HG03342 (cell line): Measurements from ENCODE around the gene CLIP1.

Source experiments
- ATAC-seq: cut with Tn5 transposase; IDR thresholded peaks from one replicate; pipeline ENCODE4 v1.9.1; 2021; ENCODE audit warnings: mild to moderate bottlenecking, moderate library complexity; ENCODE audit not compliant: unreplicated experiment

CLIP1 gene

DNA sequence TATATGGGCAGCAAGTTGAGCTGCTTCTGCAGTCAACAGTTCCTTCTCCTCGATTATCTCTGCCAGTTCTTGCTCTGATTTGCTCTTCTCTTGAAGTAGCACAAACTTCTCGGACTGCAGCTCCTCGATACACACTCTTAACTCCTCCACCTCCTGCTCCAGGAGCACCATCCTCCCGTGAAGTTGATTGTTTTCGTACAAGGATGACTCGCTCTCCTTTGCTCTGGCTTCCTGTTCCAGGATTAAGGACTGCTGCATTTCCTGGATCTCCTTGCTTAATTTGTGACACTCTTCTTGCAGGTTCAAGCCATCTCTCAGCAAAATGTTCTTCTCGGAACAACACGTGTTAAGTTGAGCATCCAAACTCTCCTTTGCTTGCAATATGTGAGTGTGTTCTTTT, 100.0 kb downstream of the CLIP1 start:
- no peak for ATAC-seq

DNA sequence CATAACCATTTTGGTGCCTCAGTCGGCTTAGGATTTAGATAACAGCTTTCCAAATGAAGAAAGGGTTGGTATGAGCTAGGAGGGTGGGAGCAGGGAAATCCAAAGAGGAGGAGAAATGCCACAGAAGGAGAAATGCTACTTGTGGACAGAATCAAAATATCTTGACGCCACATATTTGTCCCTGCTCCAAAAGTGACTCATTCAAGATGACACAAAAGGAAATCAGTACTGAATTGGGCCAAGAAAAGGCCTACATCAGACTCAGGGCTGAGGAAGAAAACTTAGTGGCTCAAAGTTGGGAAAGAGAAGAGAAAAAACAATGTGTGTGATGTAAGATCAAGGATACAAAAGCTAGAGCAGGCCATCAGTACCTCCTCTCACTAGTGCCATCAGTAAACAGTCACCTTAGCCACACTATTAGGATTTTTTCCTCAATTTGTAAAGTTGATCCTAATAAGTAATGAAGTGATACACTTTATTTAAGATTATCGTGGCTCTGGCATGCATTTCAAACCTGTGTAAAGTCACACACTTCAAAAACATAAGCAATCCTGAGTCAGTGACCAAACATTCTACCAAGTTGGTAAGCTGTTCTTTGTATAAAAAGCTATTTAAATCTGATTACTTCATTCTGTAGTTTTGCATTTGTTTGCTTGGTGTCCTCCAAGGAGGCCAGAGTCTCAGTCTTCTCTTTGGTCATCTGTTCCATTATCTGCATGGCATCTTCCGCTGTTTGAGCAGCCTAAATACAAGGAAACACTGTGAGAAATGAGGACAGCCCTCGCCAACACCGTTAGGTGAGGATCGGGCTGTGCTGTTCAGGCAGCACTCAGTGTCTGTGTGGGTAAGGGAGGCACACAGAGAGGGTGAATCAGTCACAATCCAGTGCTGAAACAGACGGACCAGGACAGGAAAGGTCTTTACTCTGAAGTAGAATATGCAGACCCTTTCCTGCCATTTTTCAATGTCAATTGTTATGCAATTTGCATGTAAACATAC, 103.6 kb downstream of the CLIP1 start:
- ATAC-seq: no peak

DNA sequence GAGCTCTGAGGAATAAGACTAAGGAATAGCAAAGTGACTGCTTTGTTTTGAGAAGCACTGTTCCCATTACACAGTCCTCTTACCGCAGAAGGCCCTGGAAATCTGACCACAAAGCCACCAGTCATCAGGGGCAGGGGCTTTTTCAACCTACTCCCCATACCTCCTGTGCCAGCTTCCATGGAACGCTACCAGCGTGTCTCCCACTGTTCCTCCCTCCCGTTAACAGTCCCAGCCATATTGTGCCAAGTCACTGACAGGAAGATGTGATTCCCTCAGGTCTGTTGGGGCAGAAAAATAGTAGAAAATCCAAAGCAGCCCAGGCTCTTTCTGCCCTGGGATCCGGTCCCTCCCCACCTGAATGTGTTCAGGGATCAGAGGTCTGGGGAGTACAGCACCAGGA, 109.5 kb downstream of the CLIP1 start:
- no peak for ATAC-seq

DNA sequence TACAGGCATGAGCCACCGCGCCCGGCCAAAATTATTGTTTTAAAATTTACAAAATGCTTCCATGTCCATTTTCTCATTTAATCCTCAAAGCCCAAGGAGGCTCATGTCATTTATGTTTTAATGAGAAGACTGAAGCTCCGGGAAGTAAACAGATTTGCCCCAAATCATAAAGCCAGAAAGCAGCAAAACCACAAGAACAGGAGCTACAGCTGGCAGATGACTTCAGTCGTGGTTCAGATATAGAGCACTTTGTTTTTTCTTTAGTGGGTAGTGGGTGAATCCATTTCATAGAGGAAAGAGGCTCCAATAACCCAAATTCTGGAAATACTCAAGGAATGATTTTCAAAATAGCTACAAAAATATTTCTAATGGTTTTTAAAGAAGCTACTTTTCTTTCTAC, 110.8 kb downstream of the CLIP1 start:
- ATAC-seq: no peak

DNA sequence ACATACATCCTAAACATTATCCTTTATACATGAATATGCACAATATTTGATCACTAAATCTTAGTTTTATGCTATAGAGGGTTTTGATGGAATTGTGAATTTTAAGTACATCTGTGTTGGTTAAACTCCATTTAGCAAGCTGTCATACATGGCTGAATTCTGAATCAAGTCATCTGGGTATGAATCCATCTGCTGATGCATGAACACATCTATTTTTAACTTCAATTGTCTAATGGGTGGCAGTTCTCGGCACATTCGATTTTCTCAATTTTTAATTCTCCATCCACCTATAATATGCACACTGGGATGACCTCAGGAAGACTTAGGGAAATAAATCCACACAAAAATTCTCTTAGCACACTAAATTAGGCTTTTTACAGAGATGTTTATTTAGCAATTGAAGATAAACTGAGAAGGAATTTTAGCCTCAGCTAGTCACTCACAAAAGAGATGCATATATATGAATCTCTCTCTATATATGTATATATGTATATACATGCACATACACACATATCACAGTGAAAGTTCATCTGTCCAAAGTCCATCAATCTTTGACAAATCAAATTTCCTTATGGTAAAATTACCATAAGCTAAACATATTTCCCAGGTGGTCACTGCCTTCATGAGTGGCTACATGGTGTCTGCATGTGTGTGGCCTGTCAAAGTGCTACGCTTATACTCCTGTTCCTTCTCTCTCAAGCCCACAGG, 111.7 kb downstream of the CLIP1 start:
- ATAC-seq: no peak

DNA sequence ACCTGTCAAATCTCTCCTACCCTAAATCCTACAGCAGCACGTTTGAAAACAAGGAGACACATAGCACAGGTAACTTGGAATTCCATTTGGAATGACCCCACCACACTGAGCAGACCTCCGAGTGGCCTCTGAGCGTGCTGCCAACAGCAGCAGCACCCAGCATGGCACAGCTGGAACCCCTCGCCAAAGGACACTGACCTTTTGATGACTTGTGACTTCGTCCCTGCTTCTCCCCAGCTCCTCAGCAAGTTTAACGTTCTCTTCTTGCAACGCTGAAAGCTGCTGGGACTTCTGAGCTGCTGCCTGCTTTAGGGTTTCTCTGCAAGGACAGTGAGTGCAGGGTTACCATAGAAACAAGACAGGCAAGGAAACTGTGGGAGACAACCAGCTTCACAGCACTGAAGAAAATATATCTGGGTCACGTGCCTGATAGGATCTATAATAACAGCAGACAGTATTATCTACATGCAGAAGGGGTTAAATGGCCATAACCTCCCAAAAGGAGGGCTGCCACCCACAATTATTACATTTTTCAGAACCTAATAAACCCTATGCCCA, 112.8 kb downstream of the CLIP1 start:
- ATAC-seq: no peak

DNA sequence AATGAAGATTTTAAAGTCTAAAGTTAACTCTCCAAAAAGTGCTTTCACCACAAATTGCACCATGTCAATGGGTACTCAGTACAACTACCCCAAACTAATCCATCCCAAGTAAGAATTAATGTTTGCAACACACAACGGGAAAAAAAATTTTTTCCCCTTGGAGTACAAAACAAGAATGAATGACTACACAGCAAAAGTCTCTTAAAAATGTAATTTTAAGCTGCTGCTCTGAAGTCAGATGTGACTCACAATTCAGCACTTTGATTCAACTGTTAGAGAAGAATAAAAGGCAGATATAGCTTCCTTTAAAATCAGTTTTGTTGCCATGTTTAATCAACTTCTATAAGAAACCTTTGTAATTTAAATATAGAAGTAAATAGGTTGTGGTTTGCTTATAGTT, 113.7 kb downstream of the CLIP1 start:
- ATAC-seq: no peak

DNA sequence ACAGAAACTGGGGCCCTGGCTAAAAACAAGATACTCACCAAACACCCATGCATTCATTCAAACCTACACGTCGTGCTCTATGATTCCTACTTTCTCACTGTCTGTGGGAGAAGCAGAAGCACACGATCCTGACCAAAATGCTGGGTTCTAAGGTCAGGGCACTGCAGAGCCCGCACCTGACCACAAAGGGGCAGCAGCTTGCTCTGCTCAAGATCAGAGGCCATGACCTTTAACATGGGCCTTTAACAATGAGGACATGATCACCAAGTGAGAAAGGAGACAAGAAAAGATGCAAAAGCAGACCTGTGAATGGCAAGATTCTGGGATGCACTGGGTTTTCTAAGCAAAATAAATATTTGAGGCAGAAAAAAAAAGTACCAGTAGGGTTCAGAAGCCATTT, 116.1 kb downstream of the CLIP1 start:
- no peak for ATAC-seq

DNA sequence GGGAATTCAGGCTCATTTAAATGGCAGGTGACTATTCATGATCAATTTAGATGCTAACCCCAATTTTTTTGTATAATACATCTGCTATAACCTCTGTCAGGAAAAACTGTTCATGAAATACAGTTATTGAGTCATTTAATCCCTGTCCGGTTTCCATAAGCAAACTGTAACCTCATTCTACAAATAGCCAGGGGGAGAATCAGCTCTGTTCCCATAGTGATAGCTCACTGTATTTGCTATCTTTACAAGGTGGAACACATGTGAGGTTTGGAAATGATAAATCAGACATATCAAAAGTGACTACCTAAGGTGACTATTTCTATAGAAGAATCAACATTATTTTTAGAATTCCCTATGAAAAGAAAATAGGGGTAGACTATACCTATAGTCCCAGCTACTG, 117.5 kb downstream of the CLIP1 start:
- ATAC-seq: no peak

DNA sequence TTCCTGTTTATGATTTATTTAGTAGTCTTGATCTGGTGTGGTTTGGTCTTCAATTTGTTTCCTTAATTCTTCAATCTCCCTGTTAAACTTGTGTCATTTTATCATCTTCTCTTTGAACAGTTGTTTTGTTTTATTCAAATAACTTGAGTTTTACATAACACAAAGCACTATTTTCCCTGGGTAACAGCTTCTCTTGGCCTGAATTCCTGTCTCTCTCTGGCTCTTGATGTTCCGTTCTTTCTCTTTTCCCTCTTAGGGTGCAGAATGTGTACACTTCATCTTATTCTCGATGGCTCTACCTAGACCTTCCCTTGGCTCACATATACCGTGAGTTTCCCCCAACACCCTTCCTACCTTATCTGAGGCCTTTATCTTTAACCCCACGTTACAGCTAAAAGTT, 119.4 kb downstream of the CLIP1 start:
- ATAC-seq: no peak

DNA sequence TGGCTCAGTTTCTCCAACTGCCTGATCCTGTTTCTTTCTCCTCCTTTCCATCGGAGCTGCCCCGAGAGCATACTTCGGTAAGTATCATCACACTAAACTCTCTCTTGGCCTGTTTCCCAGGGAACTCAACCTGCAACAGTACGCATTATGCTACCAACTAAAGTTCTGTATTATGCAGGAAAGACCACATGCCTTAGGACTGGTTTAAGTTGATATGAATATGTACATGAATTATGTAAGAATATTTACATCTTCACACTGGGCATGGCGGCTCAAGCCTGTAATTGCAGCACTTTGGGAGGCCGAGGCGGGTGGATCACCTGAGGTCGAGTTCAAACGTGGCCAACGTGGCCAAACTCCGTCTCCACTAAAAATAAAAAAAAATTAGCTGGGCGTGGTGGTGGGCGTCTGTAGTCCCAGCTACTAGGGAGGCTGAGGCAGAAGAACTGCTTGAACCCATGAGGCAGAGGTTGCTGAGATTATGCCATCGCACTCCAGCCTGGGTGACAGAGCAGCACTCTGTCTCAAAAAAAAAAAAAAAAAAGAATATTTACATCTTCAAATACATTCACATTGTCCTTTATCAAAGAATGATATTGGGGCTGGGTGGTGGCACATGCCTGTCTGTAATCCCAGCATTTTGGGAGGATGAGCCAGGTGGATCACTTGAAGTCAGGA, 124.3 kb downstream of the CLIP1 start:
- no peak for ATAC-seq

DNA sequence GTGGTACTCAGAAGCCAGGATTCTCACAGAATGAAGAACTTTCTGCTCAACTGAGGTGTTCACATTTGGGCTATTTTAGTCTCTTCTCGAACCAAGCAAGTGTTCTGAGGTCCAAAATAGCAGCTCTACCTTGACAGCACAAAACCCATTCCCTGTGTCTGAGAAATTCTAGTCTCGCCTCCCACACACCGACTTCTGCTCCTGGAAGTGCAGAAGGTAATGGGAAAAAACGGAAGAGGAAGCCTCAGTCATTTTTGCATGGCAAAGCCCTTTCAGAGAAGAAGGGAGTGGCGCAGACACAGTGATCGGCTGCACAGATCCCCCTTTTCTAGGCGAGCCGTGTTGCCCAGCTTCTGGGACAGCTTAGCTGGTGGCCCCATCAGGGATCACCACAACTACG, 125.0 kb downstream of the CLIP1 start:
- ATAC-seq: no peak

DNA sequence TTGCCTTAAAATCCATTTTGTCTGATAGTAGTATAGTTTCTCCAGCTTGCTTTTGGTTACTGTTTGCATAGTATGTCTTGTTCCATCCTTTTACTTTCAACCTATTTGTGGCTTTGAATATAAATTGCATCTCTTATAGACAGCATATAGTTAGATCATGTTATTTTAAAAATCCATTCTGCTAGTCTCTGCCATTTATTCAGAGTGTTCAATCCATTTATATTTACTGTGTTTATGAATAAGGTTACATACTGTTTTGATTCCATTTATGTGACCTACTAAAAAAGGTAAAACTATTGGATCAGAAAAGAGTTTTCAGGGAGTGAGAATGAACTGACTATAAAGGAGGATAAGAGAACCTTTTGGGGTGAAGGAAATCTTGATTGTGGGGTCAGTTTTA, 126.6 kb downstream of the CLIP1 start:
- ATAC-seq: no peak

DNA sequence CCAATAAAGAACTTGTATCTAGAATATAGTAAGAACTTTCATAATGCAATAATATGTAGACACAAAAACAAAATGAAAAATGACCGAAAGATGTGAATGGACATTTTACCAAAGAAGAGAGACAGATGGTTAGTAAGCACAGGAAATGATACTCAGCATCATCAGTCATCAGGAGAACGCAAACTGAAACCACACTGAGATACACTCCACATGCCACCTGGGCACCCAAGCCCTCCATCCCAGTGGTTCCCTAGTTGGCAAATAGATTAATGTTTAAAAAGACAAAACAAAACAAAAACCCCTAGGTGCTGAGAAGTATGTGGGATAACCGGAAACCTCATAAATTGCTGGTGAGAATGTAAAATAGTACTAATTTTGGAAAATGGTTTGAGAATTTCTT, 129.4 kb downstream of the CLIP1 start:
- no peak for ATAC-seq

DNA sequence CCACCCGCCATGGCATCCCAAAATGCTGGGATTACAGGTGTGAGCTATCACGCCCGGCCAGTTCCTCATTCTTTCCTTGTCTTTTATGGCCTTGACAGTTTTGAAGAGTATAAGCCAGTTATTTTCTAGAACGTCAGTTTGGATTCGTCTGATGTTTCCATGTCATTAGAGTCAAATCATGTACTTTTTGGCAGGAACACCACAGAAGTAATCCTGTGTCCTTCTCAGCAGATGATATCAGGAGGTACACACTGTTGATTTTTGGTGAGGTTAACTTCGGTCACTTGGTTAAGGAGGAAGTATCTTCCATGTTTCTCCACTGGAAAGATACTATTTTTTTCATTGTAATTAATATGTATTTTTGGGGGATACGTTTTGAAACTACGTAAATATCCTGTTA, 131.0 kb downstream of the CLIP1 start:
- no peak for ATAC-seq

DNA sequence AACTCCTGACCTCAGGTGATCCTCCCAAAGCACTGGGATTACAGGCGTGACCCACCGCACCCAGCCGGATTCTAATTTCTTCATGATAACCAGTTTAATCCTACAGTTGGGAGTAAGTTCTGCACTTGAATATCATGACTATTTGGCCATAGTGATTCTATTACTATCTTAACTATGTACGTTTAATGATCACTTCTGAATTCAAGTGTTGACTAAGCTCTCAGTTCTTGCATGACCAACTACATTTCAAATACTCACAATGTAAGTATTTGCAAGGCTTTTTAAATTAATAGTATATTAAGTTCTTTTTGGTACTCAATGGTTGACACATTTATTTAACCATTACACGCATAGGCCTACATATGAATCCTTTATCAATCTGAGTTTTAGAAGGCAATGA, 138.8 kb downstream of the CLIP1 start:
- no peak for ATAC-seq

DNA sequence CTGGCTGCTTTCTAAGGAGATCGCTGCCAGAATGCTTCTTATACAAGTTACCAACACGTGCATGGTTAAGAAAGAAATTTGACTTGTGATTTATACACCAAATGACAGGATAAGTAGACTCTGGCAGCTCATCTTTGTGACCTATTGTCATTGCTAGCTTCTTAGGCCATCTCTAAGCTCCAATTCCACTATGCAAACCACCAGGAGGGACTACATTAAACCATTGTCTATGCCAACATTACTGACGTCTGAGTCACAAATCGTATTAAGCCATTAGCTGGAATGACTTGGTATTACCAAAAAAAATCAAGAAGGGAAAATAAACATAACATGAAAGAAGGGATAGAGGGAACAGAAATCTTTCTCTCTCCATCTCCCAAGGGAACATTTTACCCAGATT, 140.4 kb downstream of the CLIP1 start:
- no peak for ATAC-seq

DNA sequence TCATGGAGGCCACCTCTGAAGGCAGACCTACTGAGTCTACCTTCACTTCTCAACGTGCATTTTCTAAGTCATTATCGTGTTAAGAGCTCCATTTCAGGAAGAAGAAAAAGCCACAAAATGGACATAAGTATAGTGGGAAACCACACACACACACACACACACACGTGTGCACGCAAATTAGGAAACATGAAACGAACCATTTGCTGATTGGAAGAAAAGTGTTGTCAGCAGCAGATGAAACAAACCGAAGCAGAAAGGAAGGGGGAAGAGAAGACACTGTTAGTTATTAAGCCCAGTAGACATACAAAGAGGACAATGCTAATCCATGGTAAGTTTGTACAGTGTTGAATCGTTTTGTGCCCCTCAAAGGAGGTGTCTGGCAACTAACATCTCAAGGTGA, 146.2 kb downstream of the CLIP1 start:
- ATAC-seq: no peak

DNA sequence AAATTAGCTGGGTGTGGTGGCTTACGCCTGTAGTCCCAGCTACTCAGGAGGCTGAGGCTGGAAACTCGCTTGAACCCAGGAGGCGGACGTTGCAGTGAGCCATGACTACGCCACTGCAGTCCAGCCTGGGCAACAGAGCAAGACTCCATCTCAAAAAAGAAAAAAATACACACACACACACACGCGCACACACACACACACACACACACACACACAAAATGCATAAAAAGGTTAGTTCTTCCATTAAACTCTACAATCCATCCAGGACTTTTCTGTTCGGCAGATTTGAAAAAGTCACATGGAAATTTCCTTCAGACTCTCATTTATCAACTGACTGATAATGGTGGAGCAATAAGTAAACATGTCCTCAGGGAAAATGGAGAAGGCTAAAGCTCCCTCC, 147.0 kb downstream of the CLIP1 start:
- no peak for ATAC-seq

DNA sequence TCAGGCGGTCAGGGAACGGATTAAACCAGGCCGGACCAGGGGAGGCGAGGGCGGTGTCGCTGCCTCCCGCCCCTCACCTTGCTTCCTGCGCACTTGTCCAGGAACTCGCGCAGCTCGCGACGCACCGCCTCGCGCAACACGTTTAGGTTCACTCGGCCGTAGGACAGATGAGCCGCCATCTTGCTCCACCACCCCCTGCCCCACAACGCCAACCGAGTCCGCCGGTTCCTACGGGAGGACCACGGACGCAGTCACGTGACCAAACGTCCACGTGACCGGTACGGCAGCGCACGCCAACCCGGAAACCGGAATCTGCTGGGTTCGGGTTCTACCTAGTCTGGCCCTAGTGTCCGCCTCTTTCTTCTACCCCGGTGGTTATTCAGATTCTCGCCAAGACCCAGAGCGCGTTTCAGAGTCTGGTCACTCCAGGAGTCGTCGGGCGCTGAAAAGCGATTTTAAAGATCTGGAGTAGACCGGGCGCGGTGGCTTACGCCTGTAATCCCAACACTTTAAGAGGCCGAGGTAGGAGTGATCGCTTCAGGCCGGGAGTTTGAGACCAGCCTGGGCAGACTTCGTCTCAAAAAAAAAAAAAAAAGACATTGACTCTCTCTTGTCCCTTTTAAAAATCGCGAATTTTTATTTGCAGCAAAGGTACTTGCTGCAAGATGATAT, 156.1 kb downstream of the CLIP1 start, which contains the start of gene VPS33A:
Gene VPS33A, minus strand, starts transcription at position 265 of the 672 bp plus-strand sequence. Its CDS starts 86 bp downstream, at position 179.
- peak; percentile 89 for ATAC-seq

DNA sequence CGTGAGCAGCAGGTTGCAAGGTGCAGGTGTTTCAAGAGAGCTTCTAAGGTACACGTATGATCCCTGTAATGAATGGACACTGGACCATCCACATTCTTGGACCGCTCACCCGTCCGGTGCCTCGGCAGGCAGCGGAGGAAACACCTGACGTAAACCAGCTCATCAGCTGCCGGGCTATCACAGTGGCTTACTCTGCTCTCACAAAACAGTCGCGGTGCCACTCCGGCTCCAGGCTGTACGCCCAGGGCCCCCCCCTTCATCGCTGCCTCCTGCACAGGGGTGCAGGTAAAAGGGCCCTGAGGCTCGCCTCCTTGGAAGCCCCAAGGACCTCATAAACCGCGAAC, 156.6 kb downstream of the CLIP1 start:
- peak; percentile 34 for ATAC-seq
